Tibial nerve (tissue), 4 donors: ENCODE results near the gene GCKR. TPM values are rescaled to one million over a fixed set of nuclear protein-coding genes. Genes with fewer than 3 reads are reported as not detected.
"Not testable (repeated sequence)": the region's sequence is repeated elsewhere in the genome, so short reads cannot be mapped to it uniquely, and the experiment has no call there.

Experiments
- DNase-seq, 2 donors: peaks; one replicate each; pipeline ENCODE4 v3.0.0-alpha.2; 2019; ENCODE audit warnings: low spot score in 2 of 2
- H3K27ac ChIP-seq, 4 donors: fragments of 200-600 bp; sonication (generic) in 3 of 4; one replicate each; pipeline ENCODE4 v1.5.1; 2017 to 2019; ENCODE audit warnings: mild to moderate bottlenecking in 1 of 4
- H3K27me3 ChIP-seq, 2 donors: fragments of 200-600 bp; sonication (generic) in 1 of 2; one replicate each; pipeline versions ENCODE4 v1.5.1 to v1.6.0; 2017 to 2019
- H3K36me3 ChIP-seq, 3 donors: fragments of 200-600 bp; sonication (generic); one replicate each; pipeline ENCODE4 v1.5.1; 2018 to 2019
- H3K4me1 ChIP-seq, 4 donors: fragments of 200-600 bp; sonication (generic) in 3 of 4; one replicate each; pipeline ENCODE4 v1.5.1; 2017 to 2019
- H3K4me3 ChIP-seq, 4 donors: fragments of 200-600 bp; sonication (generic) in 3 of 4; one replicate each; pipeline ENCODE4 v1.5.1; 2017 to 2019; ENCODE audit warnings: mild to moderate bottlenecking in 1 of 4, moderate library complexity in 1 of 4
- H3K9me3 ChIP-seq, 4 donors: fragments of 200-600 bp; sonication (generic) in 3 of 4; one replicate each; pipeline ENCODE4 v1.5.1; 2017 to 2019
- EP300 ChIP-seq, 2 donors: sonication (generic); formaldehyde crosslinking; IDR thresholded peaks; one replicate each; pipeline ENCODE4 v1.6.1; 2017; ENCODE audit warnings: antibody characterized with exemption in 2 of 2, mild to moderate bottlenecking in 1 of 2
- POLR2A ChIP-seq, 2 donors: fragments of 450-650 bp; IDR thresholded peaks; one replicate each; pipeline ENCODE4 v1.6.1; 2017; ENCODE audit warnings: antibody characterized with exemption in 2 of 2, mild to moderate bottlenecking in 2 of 2, moderate library complexity in 2 of 2
- WGBS, 2 donors: methylation state at CpG; one replicate each; pipeline ENCODE4 v1.1.5; 2018; 5-methylcytosine and 5-hydroxymethylcytosine counted together
- total RNA-seq, 4 donors: library from RNA; depleted of rRNA; stranded (reverse); fragments of >200 nt; gene quantifications; one replicate each; pipeline ENCODE4 v1.1.0, GENCODE V29; 2016
- TF ChIP-seq, protein P1 (sequence below), 5 experiments: fragments of 200-600 bp in 3 of 5; fragments of 450-650 bp in 2 of 5; sonication (generic) in 3 of 5; IDR thresholded peaks; one replicate each; pipeline ENCODE4 v1.5.1; 2016 to 2019; ENCODE audit warnings: antibody characterized with exemption in 5 of 5, mild to moderate bottlenecking in 3 of 5, moderate library complexity in 2 of 5

The GCKR gene
- total RNA-seq, 4 donors from 2014 or later: not detected

DNA sequence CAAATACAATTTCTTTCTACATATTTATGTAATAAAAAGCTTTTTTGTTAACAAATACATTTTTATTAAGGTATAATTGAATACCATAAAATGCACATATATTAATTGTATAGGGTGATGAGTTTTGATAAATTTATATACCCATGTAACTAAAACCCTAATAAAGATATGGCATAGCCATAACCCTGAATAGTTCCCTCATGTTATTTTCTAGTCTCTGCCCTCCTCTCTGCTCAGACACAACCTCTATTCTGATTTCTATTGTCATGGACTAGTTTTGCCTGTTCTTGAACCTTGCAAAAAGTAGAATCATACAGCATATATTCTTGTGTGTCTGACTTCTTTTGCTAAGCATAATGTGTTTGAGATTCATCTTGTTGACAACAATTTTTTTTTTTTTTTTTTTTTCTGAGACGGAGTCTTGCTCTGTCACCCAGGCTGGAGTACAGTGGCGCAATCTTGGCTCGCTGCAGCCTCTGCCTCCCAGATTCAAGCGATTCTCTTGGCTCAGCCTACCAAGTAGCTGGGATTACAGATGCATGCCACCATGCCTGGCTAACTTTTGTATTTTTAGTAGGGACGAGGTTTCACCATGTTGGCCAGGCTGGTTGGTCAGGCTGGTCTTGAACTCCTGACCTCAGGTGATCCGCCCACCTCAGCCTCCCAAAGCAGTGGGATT, 47.6 kb downstream of the GCKR start:
- no peaks in the 10 kb centered on the region for H3K4me1 ChIP-seq
- 91% methylated on average over 6 of the region's 6 CpGs for WGBS, 2 donors
- no peak overlapping the region for H3K4me3 ChIP-seq

DNA sequence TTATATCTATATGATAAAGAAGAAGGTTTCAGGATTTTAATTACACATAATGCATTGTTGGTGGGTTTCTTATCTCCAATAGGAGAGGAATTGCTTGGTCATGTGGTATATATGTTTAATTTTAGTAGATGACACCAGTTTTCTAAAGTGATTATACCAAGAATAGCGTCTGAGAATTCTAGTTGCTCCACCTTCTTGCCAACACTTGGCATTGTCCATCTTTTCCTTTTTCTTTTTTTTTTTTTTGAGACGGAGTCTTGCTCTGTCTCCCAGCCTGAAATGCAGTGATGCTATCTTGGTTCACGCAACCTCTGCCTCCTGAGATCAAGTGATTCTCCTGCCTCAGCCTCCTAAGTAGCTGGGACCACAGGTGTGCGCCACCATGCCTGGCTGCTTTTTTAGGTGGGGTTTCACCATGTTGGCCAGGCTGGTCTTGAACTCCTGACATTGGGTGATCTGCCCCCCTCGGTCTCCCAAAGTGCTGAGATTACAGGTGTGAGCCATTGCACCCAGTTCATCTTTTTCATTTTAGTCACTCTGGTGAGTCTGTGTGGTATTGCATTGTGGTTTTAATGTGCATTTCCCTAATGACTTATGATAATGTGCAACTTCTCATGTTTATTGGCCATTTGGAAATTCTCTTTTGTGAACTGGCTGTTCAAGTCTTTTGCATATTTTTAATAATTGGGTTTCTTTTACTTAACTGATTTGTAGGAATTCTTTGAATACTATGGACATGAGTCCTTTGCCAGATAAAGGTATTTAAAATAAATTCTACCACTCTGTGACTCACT, 48.9 kb downstream of the GCKR start:
- no peak overlapping the region for H3K27ac ChIP-seq
- no peaks in the 10 kb centered on the region for H3K27me3 ChIP-seq
- no peaks in the 10 kb centered on the region for H3K4me1 ChIP-seq
- no peaks in the 10 kb centered on the region for H3K36me3 ChIP-seq
- H3K9me3 ChIP-seq: no peaks in the 10 kb centered on the region
- DNase-seq: no peak
- no peak for TF ChIP-seq POLR2A (IDR thresholded peaks at IDR 0.05)
- TF ChIP-seq, protein P1, sequence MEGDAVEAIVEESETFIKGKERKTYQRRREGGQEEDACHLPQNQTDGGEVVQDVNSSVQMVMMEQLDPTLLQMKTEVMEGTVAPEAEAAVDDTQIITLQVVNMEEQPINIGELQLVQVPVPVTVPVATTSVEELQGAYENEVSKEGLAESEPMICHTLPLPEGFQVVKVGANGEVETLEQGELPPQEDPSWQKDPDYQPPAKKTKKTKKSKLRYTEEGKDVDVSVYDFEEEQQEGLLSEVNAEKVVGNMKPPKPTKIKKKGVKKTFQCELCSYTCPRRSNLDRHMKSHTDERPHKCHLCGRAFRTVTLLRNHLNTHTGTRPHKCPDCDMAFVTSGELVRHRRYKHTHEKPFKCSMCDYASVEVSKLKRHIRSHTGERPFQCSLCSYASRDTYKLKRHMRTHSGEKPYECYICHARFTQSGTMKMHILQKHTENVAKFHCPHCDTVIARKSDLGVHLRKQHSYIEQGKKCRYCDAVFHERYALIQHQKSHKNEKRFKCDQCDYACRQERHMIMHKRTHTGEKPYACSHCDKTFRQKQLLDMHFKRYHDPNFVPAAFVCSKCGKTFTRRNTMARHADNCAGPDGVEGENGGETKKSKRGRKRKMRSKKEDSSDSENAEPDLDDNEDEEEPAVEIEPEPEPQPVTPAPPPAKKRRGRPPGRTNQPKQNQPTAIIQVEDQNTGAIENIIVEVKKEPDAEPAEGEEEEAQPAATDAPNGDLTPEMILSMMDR (IDR thresholded peaks at IDR 0.05): no peak
- TF ChIP-seq EP300 (IDR thresholded peaks at IDR 0.05): no peak
- no peak overlapping the region for H3K4me3 ChIP-seq
- 81 to 96% methylated on average over 5 of the region's 5 CpGs for WGBS, 2 donors

More for the DNA sequence above, 47.6 kb downstream of the GCKR start:
- no peak for DNase-seq
- TF ChIP-seq, protein P1 (IDR thresholded peaks at IDR 0.05): no peak
- no peak for TF ChIP-seq EP300 (IDR thresholded peaks at IDR 0.05)
- TF ChIP-seq POLR2A (IDR thresholded peaks at IDR 0.05): no peak
- H3K9me3 ChIP-seq: no peaks in the 10 kb centered on the region
- H3K27me3 ChIP-seq: no peaks in the 10 kb centered on the region
- H3K36me3 ChIP-seq: no peaks in the 10 kb centered on the region
- H3K27ac ChIP-seq: no peak overlapping the region

DNA sequence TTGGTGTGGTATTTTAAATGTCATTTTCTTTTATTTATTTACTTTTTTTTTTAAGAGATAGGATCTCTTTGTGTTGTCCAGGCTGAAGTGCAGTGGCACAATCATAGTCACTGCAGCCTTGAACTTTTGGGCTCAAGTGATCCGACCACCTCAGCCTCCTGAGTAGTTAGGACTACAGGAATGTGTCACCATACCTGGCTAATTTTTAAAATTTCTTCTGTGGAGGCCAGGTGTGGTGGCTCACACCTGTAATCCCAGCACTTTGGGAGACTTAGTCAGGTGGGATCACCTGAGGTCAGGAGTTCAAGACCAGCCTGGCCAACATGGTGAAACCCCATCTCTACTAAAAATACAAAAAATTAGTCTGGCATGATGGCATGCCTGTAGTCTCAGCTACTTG, 52.7 kb downstream of the GCKR start:
- Histone ChIP-seq H3K36me3 (no peaks in the 10 kb centered on the region), H3K9me3 (no peaks in the 10 kb centered on the region), H3K27ac (no peak overlapping the region), H3K4me3 (no peak overlapping the region), H3K27me3 (no peaks in the 10 kb centered on the region), H3K4me1 (no peaks in the 10 kb centered on the region)
- TF ChIP-seq EP300 (IDR thresholded peaks at IDR 0.05) (no peak), POLR2A (IDR thresholded peaks at IDR 0.05) (no peak)
- TF ChIP-seq, protein P1 (IDR thresholded peaks at IDR 0.05): no peak
- WGBS, 2 donors: 76 to 86% methylated on average over 1 of the region's 1 CpG
- DNase-seq: no peak

DNA sequence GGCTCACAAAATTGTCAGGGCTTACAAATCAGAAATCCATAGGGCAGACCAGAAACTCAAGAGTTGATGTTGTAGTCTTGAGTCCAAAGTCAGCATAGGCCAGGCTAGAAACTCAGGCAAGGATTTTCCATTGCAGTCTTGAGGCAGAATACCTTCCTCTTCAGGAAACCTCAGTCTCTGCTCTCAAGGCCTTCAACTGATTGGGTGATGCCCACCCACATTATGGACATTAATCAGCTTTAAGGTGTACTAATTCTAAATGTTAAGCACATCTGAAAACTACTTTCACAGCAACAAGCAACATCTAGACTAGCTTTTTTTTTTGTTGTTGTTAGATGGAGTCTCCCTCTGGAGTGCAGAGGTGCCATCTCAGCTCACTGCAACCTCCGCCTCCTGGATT, 54.9 kb downstream of the GCKR start:
- Histone ChIP-seq H3K27me3 (no peaks in the 10 kb centered on the region), H3K36me3 (no peaks in the 10 kb centered on the region), H3K4me1 (no peaks in the 10 kb centered on the region), H3K27ac (no peak overlapping the region), H3K9me3 (no peaks in the 10 kb centered on the region), H3K4me3 (no peak overlapping the region)
- 90 to 95% methylated on average over 1 of the region's 1 CpG for WGBS, 2 donors
- DNase-seq: no peak
- TF ChIP-seq POLR2A (IDR thresholded peaks at IDR 0.05): no peak
- TF ChIP-seq, protein P1 (IDR thresholded peaks at IDR 0.05): no peak
- TF ChIP-seq EP300 (IDR thresholded peaks at IDR 0.05): no peak

DNA sequence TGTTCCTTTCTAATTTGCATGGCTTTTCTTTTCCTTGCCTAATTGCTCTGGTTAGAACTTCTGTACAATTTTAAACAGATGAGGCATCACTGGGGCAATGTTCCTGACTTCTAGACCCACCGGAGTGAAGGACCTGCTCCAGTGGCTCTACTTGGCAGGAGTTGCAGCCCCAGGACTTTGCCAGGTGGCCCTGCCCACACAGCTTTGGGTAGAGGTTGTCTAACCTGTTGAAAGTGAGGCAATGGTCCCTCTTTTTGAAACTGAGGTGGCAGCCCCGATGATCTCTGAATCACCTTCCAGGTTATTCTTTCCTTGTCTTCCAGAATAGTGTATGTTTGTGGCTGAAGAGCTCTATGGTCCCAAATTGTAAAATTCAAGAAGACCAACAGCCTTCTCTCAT, 56.3 kb downstream of the GCKR start:
- Histone ChIP-seq H3K4me3 (no peak overlapping the region), H3K4me1 (no peaks in the 10 kb centered on the region), H3K27ac (no peak overlapping the region), H3K27me3 (no peaks in the 10 kb centered on the region), H3K36me3 (no peaks in the 10 kb centered on the region), H3K9me3 (no peaks in the 10 kb centered on the region)
- TF ChIP-seq EP300 (IDR thresholded peaks at IDR 0.05) (no peak), POLR2A (IDR thresholded peaks at IDR 0.05) (no peak)
- TF ChIP-seq, protein P1 (IDR thresholded peaks at IDR 0.05): no peak
- no peak for DNase-seq
- 90 to 93% methylated on average over 2 of the region's 2 CpGs for WGBS, 2 donors

DNA sequence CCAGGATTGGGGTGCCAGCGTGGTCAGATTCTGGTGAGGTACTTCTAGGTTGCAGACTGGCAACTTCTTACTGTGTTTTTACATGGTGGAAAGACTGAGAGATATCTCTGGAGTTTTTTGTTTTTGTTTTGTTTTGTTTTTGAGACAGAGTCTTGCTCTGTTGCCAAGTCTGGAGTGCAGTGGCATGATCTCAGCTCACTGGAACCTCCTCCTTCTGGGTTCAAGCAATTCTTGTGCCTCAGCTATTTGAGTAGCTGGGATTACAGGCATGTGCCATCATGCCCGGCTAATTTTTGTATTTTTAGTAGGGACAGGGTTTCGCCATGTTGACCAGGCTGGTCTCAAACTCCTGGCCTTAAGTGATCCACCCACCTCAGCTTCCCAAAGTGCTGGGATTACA, 57.8 kb downstream of the GCKR start:
- not testable (repeated sequence) for H3K9me3 ChIP-seq, H3K4me3 ChIP-seq, DNase-seq, H3K36me3 ChIP-seq, H3K4me1 ChIP-seq, H3K27me3 ChIP-seq, H3K27ac ChIP-seq
- 69 to 77% methylated on average over 3 of the region's 3 CpGs for WGBS, 2 donors
